CD14-positive monocyte (primary cell): ENCODE results near the gene GRM5. TPM values are rescaled to one million over a fixed set of nuclear protein-coding genes. Genes with fewer than 3 reads are reported as not detected.
"Not testable (repeated sequence)": the region's sequence is repeated elsewhere in the genome, so short reads cannot be mapped to it uniquely, and the experiment has no call there.

Experiments
- DNase-seq, 3 donors: peaks; one replicate each; pipeline ENCODE4 v3.0.0-alpha.2; 2011 to 2022
- H2AFZ ChIP-seq: 2 replicates; pipeline ENCODE4 v1.6.0; 2012; ENCODE audit warnings: mild to moderate bottlenecking, low read depth, low read length, inconsistent platforms; ENCODE audit not compliant: insufficient read depth, poor library complexity, severe bottlenecking
- H3K27ac ChIP-seq, 2 donors: 1 replicate in 1 of 2; 2 replicates in 1 of 2; pipeline ENCODE4 v1.5.1; 2012 to 2013; ENCODE audit warnings: low read length in 2 of 2, control low read depth in 1 of 2, inconsistent platforms in 1 of 2, low read depth in 1 of 2, mild to moderate bottlenecking in 1 of 2
- H3K27me3 ChIP-seq, 2 donors: one replicate each; pipeline versions ENCODE4 v1.6.0 to v1.6.1; 2011 to 2013; ENCODE audit warnings: low read length in 2 of 2; ENCODE audit not compliant: control insufficient read depth in 2 of 2, insufficient read depth in 2 of 2
- H3K36me3 ChIP-seq, 2 donors: replicated peaks in 1 of 2; 1 replicate in 1 of 2; 2 replicates in 1 of 2; pipeline versions ENCODE4 v1.5.1 to v1.6.1; 2012 to 2013; ENCODE audit warnings: low read length in 2 of 2, control low read depth in 1 of 2, inconsistent platforms in 1 of 2, mild to moderate bottlenecking in 1 of 2; ENCODE audit not compliant: insufficient read depth in 2 of 2, control insufficient read depth in 1 of 2
- H3K4me1 ChIP-seq, 2 donors: 1 replicate in 1 of 2; 2 replicates in 1 of 2; pipeline versions ENCODE4 v1.5.1 to v1.6.1; 2012 to 2013; ENCODE audit warnings: low read length in 2 of 2, control low read depth in 1 of 2, inconsistent platforms in 1 of 2, mild to moderate bottlenecking in 1 of 2, moderate library complexity in 1 of 2; ENCODE audit not compliant: insufficient read depth in 2 of 2, control insufficient read depth in 1 of 2
- H3K4me2 ChIP-seq: replicated peaks from 2 replicates; pipeline ENCODE3; 2012; ENCODE audit warnings: low read length, moderate library complexity, mild to moderate bottlenecking; ENCODE audit not compliant: poor library complexity, severe bottlenecking; ENCODE audit errors: extremely low read depth
- H3K4me3 ChIP-seq, 3 experiments: fragments of 200-600 bp in 1 of 3; sonication (generic) in 1 of 3; replicated peaks in 1 of 3; 1 replicate in 2 of 3; 2 replicates in 1 of 3; pipeline ENCODE4 v1.5.1; 2011 to 2013; ENCODE audit warnings: low read length in 3 of 3, mild to moderate bottlenecking in 3 of 3, control low read depth in 2 of 3, low read depth in 2 of 3, inconsistent platforms in 1 of 3, moderate library complexity in 1 of 3
- H3K79me2 ChIP-seq: 2 replicates; pipeline ENCODE4 v1.6.0; 2012; ENCODE audit warnings: mild to moderate bottlenecking, control low read depth, inconsistent platforms, low read length, moderate library complexity; ENCODE audit not compliant: insufficient read depth
- H3K9ac ChIP-seq: 2 replicates; pipeline ENCODE4 v1.6.0; 2017; ENCODE audit warnings: low read length, mild to moderate bottlenecking; ENCODE audit not compliant: insufficient read depth, poor library complexity, severe bottlenecking
- H3K9me3 ChIP-seq, 2 donors: replicated peaks in 1 of 2; 1 replicate in 1 of 2; 2 replicates in 1 of 2; pipeline versions ENCODE4 v1.5.1 to v1.6.1; 2012 to 2013; ENCODE audit warnings: low read length in 2 of 2, control low read depth in 1 of 2; ENCODE audit not compliant: control insufficient read depth in 1 of 2, insufficient read depth in 1 of 2
- H4K20me1 ChIP-seq: 2 replicates; pipeline ENCODE4 v1.6.0; 2012; ENCODE audit warnings: mild to moderate bottlenecking, low read length, control low read depth, moderate library complexity; ENCODE audit not compliant: insufficient read depth
- H3K27ac Mint-ChIP-seq, 7 donors: one replicate each; pipeline ENCODE4 v1.8.0; 2020; ENCODE audit warnings: mild to moderate bottlenecking in 7 of 7, mixed read lengths in 7 of 7, moderate library complexity in 6 of 7, inconsistent platforms in 2 of 7
- H3K27me3 Mint-ChIP-seq, 3 donors: one replicate each; pipeline ENCODE4 v1.8.0; 2021 to 2022; ENCODE audit warnings: low read depth in 3 of 3, mild to moderate bottlenecking in 3 of 3, mixed read lengths in 3 of 3, moderate library complexity in 3 of 3, inconsistent platforms in 1 of 3
- H3K36me3 Mint-ChIP-seq, 2 donors: one replicate each; pipeline ENCODE4 v1.8.0; 2020; ENCODE audit warnings: mixed read lengths in 2 of 2, inconsistent platforms in 1 of 2, mild to moderate bottlenecking in 1 of 2
- H3K4me1 Mint-ChIP-seq: one replicate; pipeline ENCODE4 v1.8.0; 2020; ENCODE audit warnings: mild to moderate bottlenecking, mixed read lengths
- H3K4me3 Mint-ChIP-seq, 2 donors: one replicate each; pipeline ENCODE4 v1.8.0; 2020; ENCODE audit warnings: mild to moderate bottlenecking in 2 of 2, mixed read lengths in 2 of 2, moderate library complexity in 1 of 2
- H3K9me3 Mint-ChIP-seq, 7 donors: one replicate each; pipeline ENCODE4 v1.8.0; 2020 to 2022; ENCODE audit warnings: mixed read lengths in 7 of 7, mild to moderate bottlenecking in 6 of 7, moderate library complexity in 6 of 7, inconsistent platforms in 2 of 7
- CTCF ChIP-seq: fragments of 200-600 bp; IDR thresholded peaks from one replicate; pipeline ENCODE4 v1.8.0; 2022; ENCODE audit warnings: antibody characterized with exemption, mild to moderate bottlenecking
- WGBS: methylation state at CpG from one replicate; pipeline ENCODE4 v1.1.5; 2013; ENCODE audit warnings: missing lambda C conversion rate; ENCODE audit not compliant: insufficient coverage; 5-methylcytosine and 5-hydroxymethylcytosine counted together
- intact Hi-C, 2 donors: fragments of 100-400 bp; cut with micrococcal nuclease; formaldehyde crosslinking; loops; one replicate each; pipeline versions ENCODE4 v1.15.0 to v1.15.1; 2023
- polyA plus RNA-seq, 3 donors: library from polyadenylated mRNA; depleted of rRNA in 1 of 3; unstranded in 2 of 3; stranded (reverse) in 1 of 3; fragments of 300-500 nt in 2 of 3; fragments of >200 nt in 1 of 3; fragmentation: Illumina TruSeq in 2 of 3; gene quantifications; 1 replicate in 2 of 3; 2 replicates in 1 of 3; pipeline ENCODE4 v1.2.3, GENCODE V29; 2012 to 2021

GRM5 gene
- polyA plus RNA-seq, 3 donors, result not detected

- DNase-seq, result no peak
Observed at GRCh38 chr11:88886796-88887195, 179.0 kb downstream of the GRM5 start.

GRCh38 chr11:88882800-88883199 is 183.0 kb downstream of the GRM5 start:
- H3K4me2 ChIP-seq, H3K9ac ChIP-seq, H3K27ac ChIP-seq, H3K27me3 ChIP-seq, H3K36me3 Mint-ChIP-seq, H3K27ac Mint-ChIP-seq, intact Hi-C loops, DNase-seq, H2AFZ ChIP-seq, H3K4me1 ChIP-seq, H3K4me1 Mint-ChIP-seq, H3K27me3 Mint-ChIP-seq, H3K79me2 ChIP-seq, H4K20me1 ChIP-seq, H3K36me3 ChIP-seq, H3K4me3 Mint-ChIP-seq, H3K4me3 ChIP-seq: not testable (repeated sequence)
- H3K9me3 ChIP-seq, result peaks cover 9 to 16% of the 10 kb centered on the region in 2 donors
- H3K9me3 Mint-ChIP-seq, result peaks cover 4 to 34% (median 19%) of the 10 kb centered on the region in 7 donors
- WGBS, result no CpG with 5 or more reads among the region's 3 CpGs

More at GRCh38 chr11:88886796-88887195, 179.0 kb downstream of the GRM5 start:
- Histone ChIP-seq H3K79me2 (no peaks in the 10 kb centered on the region), H2AFZ (no peak overlapping the region), H3K4me3 (no peak overlapping the region), H3K27me3 (no peaks in the 10 kb centered on the region), H3K27ac (no peak overlapping the region), H3K4me2 (no peak overlapping the region), H3K9me3 (peaks cover 12 to 16% of the 10 kb centered on the region in 2 donors), H4K20me1 (no peaks in the 10 kb centered on the region), H3K36me3 (no peaks in the 10 kb centered on the region), H3K4me1 (no peaks in the 10 kb centered on the region), H3K9ac (no peak overlapping the region)
- H3K36me3 Mint-ChIP-seq, result no peaks in the 10 kb centered on the region
- intact Hi-C loops, result no loop called here
- no peaks in the 10 kb centered on the region for H3K27me3 Mint-ChIP-seq
- WGBS, result no CpG with 5 or more reads among the region's 3 CpGs
- no peak overlapping the region for H3K27ac Mint-ChIP-seq
- TF ChIP-seq CTCF, result no peak
- H3K4me3 Mint-ChIP-seq, result no peak overlapping the region
- H3K4me1 Mint-ChIP-seq, result no peaks in the 10 kb centered on the region
- H3K9me3 Mint-ChIP-seq, result peaks cover 6 to 34% (median 20%) of the 10 kb centered on the region in 7 donors
